GM19468 (cell line): ENCODE measurements around the gene CPLX4.
A peak's percentile ranks its signal among the peaks of the same experiment; 100 is the strongest.

Experiments used
- ATAC-seq: cut with Tn5 transposase; IDR thresholded peaks from one replicate; pipeline ENCODE4 v1.9.1; 2021; ENCODE audit warnings: mild to moderate bottlenecking, moderate library complexity, moderate number of reproducible peaks; ENCODE audit not compliant: unreplicated experiment; ENCODE audit errors: extremely low read depth

The CPLX4 gene, protein sequence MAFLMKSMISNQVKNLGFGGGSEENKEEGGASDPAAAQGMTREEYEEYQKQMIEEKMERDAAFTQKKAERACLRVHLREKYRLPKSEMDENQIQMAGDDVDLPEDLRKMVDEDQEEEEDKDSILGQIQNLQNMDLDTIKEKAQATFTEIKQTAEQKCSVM

DNA sequence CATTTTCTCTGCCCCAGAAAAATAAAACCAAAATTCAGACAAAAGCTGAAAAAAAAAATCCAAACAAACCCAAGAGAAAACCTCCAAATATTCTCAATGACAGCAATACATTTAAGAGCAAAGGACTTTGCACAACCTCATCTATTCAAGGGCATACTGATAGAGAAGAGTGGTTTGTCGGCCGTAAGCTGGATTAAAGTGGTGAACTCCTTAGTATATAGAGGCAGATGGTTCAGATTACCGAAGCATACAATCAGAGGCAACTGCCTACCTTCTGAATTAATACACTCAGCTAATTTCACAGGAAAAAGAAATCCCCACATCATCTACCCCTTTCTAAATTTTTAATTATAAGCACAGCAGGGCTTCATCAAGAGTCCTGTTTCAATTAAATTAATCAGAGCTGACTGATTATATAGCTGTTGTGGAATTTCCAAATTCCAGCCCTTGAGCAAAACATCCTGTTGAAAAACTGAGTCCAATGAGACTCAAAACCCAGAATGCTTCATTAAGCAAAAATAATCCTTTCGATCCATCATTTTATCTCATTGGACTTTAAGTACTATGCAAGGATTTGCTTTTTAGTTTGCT, at the start of gene CPLX4:
CPLX4 (minus strand) TSS at position 190 of the 591 bp plus-strand sequence; CDS start at position 3, 187 bp downstream.
- no peak for ATAC-seq

DNA sequence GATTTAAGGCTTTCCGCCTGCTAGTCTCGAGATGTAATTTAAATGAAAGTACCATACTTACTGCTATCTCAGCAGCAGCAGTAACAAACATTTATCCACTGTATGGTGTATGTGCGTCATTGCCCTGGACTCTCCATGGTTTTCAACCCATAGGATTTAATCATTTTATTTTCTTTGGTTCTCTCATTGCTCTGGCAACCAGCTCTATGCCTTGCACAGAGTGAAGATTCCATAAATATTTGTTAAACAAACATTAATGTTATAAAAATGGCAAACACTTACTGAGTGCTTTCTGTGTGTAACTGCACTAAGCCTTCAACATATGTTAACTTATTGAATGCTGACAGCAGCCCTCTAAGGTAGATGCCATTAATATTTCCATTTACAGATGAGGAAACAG, 41.9 kb upstream of the CPLX4 start:
- ATAC-seq = no peak

DNA sequence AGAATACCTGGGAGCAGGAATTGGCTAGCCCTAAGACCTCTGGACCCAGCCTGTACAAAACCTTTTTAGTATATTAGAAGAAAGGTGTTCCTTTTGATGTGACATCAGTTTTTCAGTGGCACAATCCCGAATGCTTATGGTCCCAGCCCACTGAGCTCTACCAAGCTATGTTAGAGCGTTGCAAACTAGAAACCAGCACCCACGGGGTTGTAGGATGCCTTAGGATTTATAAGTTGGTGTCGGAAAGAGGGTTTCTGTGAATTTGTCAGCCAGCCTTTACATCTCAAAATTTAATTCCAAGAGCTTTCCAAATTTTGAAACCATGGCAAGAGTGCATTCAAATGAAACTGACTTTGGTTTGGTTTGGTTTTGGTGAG, 41.1 kb upstream of the CPLX4 start:
- peak; percentile 10 for ATAC-seq

DNA sequence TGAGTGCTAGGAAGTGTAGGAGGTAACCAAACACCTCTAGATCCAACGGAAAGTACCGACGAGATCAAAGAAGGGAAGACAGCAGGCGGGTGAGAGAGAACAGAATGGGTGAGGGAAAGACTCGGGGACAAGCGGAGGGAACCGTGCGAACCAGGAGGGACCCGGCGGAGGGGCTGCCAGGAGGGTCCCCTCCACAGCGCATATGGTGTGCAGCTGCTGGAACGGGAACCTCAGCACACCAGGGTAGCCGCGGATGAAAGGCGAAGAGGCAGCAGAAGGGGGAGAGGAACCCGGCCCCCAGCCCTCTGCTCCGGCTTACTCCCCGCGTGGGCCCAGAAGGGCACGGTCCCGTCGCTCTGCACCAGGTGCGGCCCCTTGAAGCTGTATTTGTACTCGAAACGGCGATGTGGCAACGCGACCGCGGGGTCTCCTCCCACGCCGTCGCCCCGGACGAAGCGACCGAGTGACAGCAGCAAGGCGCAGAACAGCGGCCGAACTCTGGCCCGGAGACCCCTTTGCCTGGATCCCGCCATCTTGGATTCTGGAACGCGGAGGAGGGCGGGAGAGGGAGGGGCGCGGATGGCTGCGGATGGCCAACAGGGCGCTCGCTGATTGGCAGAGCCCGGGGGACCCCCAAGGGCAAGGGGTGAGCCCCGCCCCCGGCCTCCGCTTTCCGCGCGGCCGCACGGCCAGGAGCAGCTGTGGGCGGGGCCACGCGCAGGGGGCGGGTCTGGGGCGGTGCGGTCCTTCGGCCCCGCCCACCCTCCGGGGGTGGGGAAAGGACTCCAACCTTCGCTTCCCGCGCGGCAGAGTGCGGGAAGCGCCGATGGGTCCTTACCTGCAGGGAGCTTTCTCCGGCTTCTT, 40.5 kb upstream of the CPLX4 start, which contains the start of gene LMAN1:
LMAN1 (minus strand) TSS at position 554 of the 864 bp plus-strand sequence; CDS start at position 533, 21 bp downstream.
- peak; percentile 86 for ATAC-seq

DNA sequence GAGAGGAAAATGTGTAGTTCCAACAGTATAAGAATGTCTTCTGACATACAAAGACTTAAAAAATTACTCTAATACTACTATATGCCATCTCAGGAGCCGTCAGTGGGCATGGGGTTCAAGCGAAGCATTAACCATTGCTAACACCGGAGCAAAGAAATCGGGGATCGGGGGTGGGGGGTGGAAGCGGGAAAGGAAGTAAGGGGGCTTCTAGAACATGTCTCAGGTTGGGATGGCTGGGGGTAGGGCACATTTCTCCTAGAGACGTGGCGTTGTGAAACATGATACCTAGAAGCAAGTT, 39.9 kb upstream of the CPLX4 start:
- ATAC-seq = no peak

DNA sequence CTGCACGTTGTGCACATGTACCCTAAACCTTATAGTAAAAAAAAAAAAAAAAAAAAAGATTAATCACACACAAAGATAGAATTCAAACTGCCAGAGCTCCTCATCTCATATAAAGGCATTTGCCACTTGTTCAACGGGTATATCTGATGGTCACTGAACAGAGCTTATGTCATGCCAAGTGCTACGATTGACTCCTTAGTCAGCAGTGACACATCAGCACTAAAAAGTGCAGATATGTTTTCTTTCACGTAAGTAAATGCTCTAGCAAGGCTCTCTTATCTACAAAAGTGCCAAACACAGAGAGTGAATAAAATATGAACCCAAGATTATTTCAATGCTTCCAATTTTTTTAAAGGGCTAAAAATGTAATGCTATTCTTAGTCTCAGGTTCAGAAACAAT, 39.5 kb upstream of the CPLX4 start:
- no peak for ATAC-seq

DNA sequence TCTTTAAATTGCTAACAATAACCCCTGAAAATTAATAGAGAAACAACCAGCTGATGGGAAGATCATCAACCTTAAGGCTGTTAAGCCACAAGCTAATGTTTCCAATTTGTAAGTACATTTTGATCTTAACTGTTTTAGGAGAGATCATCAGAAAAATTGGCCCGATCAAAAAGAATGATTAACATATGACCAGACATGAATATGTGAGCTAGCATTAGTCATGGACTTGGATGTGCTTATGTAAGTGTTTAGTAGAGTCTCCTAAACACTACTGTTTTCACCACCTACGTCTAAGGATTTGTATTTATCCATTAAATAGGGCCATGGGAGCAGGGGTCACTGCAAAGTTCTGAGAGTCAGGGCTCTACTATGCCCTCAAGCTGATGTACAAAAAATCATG, 36.3 kb upstream of the CPLX4 start:
- no peak for ATAC-seq

DNA sequence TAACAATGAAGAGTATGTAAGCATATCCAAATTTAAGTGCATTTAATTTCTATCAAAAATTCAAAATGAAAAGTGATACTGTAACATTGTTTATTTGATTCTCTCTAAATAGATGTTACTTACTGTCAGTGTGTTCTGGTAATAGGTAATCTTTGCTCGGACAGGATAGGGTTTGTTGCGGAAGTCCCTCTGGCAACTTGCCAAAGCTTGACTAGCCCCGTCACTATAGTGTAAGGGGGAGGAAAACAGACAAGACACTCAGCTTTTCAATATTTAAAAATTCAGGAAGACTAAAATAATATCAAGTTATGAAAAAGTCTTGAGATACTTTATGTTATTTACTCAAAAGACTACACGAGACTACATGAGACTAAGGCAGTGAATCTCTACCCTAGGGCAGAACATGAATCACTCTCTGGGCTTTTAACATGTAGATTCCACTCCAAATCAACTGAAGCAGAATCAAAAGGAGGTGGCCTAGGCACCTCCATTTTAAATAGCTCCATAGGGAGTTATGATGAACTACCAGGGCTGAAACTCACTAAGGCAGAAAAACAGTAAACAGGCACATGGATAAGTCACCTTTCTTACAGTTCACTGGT, 34.7 kb upstream of the CPLX4 start:
- no peak for ATAC-seq

DNA sequence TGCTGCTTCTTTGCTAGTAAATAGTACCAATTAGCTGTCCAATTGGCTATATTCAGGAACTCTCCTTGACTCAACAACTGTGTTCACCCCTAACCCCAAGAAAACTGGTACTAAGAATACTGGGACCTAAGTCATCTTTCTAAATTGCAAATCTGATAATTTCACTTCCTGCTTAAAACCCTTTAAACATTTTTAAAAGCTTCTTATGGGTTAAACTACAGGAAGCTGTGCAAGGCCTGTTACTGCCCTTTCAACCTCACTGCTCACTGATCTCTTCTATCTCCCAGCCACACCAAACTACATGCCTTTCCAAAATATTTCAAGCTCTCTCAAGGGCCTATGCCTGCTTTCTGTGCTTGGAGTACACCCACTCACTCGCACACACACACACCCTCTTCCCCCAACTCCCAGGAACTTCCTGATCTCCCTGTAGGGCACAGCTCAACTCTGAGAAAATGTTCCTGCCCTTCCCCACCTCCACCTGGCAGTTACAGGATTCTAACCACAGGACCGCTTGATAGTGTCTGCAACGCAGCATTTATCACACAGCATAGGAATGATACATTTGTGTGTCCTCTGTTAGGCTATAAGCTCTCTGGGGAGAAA, 33.9 kb upstream of the CPLX4 start:
- ATAC-seq = no peak

DNA sequence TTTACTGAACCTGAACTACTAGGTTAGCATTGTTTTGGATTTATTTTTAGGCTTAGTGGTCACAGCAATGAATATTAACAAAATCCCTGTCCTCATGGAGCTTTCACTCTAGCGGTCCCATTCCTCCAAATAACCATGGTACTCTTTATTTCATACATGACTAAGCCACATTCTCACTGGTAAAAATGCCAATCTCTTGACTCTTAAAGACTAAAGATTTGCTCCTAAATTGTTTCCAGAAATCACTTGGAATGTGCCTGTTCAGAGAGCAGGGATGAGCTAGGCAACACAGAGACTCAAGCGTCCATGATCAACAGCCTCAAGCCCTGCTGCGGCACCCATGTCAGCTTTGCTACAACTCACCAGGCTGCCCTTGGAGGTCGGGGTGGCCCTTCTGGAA, 27.1 kb upstream of the CPLX4 start:
- ATAC-seq = no peak

DNA sequence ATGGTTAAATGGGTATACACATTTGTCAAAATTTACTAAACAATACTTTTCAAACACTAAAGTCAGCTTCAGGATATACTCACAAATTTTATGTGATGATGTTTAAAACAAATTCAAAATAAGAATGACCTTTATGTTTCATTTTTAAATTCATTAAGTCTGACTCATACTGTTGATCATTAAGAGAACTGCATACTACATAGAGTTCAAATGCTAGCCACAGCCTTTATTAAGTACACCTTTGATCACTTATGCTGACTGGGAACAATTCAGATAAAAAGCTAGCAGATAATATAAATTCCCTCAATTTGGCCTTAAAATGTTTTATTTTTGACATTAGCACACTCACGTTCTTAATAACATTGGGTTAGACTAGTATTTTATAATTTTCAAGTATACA, 26.5 kb upstream of the CPLX4 start:
- no peak for ATAC-seq

DNA sequence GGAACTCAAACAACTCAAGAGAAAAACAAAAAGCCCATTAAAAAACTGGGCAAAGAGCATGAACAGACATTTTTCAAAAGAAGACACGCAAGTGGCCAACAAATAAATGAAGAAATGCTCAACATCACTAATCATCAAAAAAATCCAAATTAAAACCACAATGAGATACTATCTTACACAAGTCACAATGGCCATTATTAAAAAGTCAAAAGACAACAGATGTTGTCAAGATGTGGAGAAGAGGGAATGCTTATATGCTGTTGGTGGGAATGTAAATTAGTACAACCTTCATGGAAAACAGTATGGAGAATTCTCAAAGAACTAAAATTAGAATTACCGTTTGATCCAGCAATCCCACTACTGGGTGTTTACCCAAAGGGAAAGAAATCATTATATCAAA, 25.5 kb upstream of the CPLX4 start:
- no peak for ATAC-seq

DNA sequence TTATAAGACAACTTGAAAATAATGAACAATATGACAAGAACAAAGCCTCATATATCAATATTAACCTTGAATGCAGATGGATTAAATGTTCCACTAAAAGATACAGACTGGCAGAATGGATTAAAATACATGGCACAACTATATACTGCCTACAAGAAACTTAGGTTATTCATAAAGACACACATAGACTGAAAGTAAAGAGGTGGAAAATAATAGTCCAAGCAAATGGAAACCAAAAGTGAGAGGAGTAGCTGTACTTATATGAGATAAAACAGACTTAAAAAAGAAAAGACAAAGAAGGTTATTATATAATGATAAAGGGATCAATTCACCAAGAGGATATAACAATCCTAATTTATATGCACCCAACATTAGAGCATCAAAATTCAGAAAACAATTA, 22.4 kb upstream of the CPLX4 start:
- ATAC-seq = no peak

DNA sequence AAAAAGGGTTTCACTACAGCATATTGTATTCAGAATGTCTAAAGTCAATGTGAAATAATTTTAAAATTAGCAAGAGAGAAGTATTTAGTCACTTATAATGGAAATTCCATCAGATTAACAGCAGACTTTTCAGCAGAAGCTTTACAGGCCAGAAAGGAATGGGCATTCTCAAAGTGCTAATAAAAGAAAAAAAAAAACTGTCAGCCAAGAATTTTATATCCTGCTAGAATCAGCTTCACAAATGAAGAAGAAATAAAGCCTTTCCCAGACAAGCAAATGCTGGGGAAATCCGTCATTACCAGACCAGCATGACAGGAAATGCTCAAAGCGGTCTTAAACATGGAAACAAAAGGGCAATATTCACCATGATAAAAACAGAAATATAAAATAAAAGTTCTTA, 21.9 kb upstream of the CPLX4 start:
- no peak for ATAC-seq

DNA sequence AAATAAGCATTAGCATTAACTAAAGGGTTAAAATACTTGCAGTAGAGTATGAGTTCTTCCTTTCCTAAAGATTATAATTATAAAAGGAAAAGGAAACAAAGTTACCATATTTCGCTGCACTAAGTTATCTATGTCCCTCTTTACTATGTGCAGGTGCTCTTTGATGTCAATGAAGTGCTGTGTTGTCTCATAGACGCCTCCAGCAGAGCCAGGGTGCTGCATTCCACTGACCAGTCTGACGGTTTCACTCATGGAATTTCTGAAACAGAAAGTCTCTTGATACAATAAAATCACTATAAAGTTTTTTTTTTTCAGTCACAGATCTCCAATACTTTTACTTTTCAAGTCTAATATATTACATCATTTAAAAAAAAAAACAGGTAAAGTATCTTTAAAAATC, 14.5 kb upstream of the CPLX4 start:
- no peak for ATAC-seq

DNA sequence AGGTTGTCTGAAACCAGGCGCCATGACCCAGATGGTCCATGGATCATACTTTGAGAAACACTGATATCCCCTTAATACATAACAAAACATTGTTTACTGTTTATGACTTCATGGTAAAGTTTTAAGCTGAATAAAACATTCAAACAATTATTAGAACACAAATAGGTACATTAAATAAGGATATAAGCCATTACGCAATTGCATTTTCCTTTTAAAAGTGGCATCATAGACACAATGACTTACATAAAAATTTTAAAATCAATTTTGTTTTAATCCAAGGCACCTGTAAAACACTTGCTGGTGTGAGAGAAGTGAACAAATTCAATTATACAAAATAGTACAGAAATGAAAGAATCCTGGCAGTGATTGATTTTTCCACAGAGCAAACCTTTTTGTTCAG, 10.2 kb upstream of the CPLX4 start:
- no peak for ATAC-seq

DNA sequence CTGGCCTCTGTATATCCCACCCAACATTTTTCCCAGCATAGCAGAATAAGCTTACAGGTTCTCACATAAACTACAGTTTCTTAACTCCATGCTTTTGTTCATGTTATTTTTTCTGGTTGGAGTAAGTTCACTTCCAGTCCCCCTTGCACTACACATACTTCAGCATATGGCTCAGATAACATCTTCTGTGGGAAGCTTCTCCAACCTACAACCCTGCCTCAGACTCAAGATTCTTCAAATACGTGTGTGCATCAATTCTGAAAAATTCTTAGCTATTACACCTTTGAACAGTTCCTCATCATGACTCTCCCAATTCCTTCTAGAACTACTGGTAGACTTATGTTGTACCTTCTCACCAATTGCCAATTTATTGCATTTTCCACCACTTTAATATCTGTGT, 7.5 kb upstream of the CPLX4 start:
- no peak for ATAC-seq

DNA sequence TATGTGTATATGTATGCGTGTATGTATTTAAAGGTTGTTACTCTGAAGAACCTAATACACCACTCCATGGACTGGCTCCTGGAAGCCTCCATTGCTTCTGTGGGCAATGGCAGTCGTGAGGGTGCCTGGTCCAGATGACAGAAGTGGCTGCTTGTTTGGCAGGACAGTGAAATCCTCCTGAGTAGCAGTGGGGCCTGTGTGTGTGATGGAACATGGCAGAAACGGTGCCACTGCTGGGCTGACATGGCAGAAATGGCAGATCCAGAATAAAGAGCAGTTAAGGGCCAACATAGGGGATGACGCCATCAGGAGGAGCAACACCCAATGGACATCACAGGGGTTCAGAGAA, 6.1 kb upstream of the CPLX4 start:
- no peak for ATAC-seq

DNA sequence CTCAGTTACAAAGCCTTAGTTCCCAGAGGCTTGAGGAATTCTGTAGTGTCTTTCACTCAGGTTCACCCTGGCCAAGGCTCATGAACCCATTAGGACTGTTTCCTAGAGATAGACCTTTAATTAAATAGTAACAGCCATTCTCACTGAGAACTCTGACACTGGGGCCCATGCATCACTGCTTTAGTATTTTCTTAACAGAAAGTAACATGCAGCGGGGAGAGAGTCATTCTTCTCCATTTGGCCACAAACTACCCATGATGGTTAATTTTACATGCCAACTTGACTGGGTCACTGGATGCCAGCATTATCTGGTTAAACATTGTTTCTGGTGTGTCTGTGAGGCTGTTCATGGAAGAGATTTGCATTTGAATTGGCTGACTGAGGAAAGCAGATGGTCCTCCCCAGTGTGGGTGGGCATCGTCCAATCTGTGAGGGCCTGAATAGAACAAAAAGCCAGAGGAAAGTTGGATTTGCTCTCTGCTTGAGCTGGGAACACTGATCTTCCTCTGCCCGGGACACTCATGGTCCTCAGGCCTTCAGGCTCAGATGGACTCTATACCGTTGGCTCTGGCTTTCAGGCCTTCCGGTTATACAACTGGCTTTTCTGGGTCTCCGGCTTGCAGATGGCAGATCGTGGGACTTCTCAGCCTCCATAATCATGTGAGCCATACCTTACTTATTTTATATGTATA, 5.6 kb upstream of the CPLX4 start:
- ATAC-seq = no peak

DNA sequence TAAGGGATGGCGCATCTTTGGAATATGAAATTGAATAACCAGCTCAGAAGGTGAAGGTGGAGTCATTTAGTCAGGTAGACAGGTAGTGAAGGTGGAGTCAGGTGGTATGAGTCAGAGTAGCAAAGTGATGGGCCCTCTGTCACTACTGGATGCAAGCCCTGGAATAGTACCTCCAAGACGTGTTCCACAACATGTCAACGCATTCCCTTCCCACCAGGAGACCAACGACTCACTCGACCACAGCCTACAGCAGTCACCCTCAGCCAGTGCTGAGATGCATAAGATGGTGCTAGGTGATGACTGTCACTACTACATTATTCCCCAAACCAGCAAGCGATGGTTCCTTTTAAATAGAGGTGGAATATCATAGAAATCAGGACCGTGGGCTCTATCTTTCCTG, 6.8 kb downstream of the CPLX4 start:
- ATAC-seq = no peak

DNA sequence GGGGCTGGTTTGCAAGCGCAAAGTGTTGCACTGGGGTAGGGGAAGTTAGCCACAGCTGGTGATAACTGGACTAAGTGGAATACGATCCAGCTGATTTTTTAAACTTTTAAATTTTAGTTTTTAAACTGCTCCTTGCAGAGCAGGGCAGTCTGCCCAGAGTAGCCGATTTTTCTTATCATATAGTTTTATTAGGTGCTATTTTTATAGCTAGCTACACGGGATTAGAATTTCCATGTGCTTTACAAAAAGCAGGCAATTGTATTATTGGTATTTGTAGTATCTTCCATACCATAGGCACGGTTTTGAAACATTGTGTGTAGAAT, 9.6 kb downstream of the CPLX4 start:
- ATAC-seq = no peak
